WTC11 (cell line): Measurements from ENCODE around the gene KIF20B.

Source experiments
- CREB1 ChIP-seq: sonication (generic); formaldehyde crosslinking; IDR thresholded peaks from 2 replicates; pipeline ENCODE4 v1.8.0; 2023; ENCODE audit warnings: mild to moderate bottlenecking, missing genetic modification reagents
- TF ChIP-seq, protein P1 (sequence below): fragments of 200-600 bp; IDR thresholded peaks from 2 replicates; pipeline ENCODE4 v1.8.0; 2022; ENCODE audit warnings: antibody characterized with exemption
- TF ChIP-seq, protein P2 (sequence below): sonication (generic); formaldehyde crosslinking; IDR thresholded peaks from 2 replicates; pipeline ENCODE4 v1.8.0; 2022; ENCODE audit warnings: missing genetic modification reagents
- TF ChIP-seq, protein P3 (sequence below): sonication (generic); formaldehyde crosslinking; IDR thresholded peaks from 2 replicates; pipeline ENCODE4 v1.8.1; 2022; ENCODE audit warnings: low read depth, mild to moderate bottlenecking, moderate library complexity, missing genetic modification reagents, borderline replicate concordance

DNA sequence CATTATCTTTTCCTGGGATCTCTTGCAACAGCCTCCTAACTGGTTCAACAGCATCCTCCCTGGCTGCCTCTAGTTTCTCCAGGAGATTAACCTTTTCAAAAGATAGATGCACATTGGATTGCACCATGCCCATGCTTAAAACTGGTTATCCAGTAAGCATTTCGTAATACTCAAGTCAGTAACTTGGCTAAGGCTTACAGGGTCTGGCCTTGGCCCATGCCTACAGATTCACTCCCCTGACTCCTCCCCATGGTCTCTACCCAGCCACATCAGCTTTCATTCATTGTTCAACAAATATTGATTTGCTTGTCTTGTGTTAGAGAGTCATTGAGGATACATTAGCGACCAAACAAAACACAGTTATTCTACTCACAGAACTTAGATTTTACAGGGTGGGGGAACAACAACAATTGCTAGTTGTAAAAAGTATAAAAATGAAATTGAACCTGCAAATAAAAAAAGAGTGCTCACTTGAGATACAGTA is 1.8 kb upstream of the KIF20B start:
- TF ChIP-seq, protein P1, sequence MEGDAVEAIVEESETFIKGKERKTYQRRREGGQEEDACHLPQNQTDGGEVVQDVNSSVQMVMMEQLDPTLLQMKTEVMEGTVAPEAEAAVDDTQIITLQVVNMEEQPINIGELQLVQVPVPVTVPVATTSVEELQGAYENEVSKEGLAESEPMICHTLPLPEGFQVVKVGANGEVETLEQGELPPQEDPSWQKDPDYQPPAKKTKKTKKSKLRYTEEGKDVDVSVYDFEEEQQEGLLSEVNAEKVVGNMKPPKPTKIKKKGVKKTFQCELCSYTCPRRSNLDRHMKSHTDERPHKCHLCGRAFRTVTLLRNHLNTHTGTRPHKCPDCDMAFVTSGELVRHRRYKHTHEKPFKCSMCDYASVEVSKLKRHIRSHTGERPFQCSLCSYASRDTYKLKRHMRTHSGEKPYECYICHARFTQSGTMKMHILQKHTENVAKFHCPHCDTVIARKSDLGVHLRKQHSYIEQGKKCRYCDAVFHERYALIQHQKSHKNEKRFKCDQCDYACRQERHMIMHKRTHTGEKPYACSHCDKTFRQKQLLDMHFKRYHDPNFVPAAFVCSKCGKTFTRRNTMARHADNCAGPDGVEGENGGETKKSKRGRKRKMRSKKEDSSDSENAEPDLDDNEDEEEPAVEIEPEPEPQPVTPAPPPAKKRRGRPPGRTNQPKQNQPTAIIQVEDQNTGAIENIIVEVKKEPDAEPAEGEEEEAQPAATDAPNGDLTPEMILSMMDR: no peak
- TF ChIP-seq, protein P2, sequence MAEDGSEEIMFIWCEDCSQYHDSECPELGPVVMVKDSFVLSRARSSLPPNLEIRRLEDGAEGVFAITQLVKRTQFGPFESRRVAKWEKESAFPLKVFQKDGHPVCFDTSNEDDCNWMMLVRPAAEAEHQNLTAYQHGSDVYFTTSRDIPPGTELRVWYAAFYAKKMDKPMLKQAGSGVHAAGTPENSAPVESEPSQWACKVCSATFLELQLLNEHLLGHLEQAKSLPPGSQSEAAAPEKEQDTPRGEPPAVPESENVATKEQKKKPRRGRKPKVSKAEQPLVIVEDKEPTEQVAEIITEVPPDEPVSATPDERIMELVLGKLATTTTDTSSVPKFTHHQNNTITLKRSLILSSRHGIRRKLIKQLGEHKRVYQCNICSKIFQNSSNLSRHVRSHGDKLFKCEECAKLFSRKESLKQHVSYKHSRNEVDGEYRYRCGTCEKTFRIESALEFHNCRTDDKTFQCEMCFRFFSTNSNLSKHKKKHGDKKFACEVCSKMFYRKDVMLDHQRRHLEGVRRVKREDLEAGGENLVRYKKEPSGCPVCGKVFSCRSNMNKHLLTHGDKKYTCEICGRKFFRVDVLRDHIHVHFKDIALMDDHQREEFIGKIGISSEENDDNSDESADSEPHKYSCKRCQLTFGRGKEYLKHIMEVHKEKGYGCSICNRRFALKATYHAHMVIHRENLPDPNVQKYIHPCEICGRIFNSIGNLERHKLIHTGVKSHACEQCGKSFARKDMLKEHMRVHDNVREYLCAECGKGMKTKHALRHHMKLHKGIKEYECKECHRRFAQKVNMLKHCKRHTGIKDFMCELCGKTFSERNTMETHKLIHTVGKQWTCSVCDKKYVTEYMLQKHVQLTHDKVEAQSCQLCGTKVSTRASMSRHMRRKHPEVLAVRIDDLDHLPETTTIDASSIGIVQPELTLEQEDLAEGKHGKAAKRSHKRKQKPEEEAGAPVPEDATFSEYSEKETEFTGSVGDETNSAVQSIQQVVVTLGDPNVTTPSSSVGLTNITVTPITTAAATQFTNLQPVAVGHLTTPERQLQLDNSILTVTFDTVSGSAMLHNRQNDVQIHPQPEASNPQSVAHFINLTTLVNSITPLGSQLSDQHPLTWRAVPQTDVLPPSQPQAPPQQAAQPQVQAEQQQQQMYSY: no peak
- no peak for TF ChIP-seq CREB1
- TF ChIP-seq, protein P3, sequence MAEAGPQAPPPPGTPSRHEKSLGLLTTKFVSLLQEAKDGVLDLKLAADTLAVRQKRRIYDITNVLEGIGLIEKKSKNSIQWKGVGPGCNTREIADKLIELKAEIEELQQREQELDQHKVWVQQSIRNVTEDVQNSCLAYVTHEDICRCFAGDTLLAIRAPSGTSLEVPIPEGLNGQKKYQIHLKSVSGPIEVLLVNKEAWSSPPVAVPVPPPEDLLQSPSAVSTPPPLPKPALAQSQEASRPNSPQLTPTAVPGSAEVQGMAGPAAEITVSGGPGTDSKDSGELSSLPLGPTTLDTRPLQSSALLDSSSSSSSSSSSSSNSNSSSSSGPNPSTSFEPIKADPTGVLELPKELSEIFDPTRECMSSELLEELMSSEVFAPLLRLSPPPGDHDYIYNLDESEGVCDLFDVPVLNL (CRISPR knock-in tag): no peak
